HepG2 (cell line): ENCODE data around the gene GAS2L1. TPM values are rescaled to one million over a fixed set of nuclear protein-coding genes. Genes with fewer than 3 reads are reported as not detected.

Experiments
- CBFB ChIP-seq: sonication (generic); formaldehyde crosslinking; IDR thresholded peaks from 2 replicates; pipeline ENCODE4 v1.4.0; 2020; ENCODE audit warnings: missing genetic modification reagents
- CC2D1A ChIP-seq: sonication (generic); formaldehyde crosslinking; IDR thresholded peaks from 2 replicates; pipeline ENCODE4 v1.8.1; 2023; ENCODE audit warnings: mild to moderate bottlenecking, missing genetic modification reagents
- CENPX ChIP-seq: sonication (generic); formaldehyde crosslinking; IDR thresholded peaks from 2 replicates; pipeline ENCODE4 v1.9.0; 2021; ENCODE audit warnings: mild to moderate bottlenecking, missing genetic modification reagents, moderate library complexity
- DNMT3B ChIP-seq: conservative IDR thresholded peaks from 2 replicates; pipeline ENCODE4 v1.6.1; 2016; ENCODE audit warnings: missing biosample characterization, control low read depth
- GTF3A ChIP-seq: sonication (generic); formaldehyde crosslinking; conservative IDR thresholded peaks from 2 replicates; pipeline ENCODE4 v1.4.0; 2020; ENCODE audit warnings: mild to moderate bottlenecking, missing genetic modification reagents
- KLF16 ChIP-seq, 2 experiments: sonication (generic) in 1 of 2; formaldehyde crosslinking in 1 of 2; IDR thresholded peaks; 2 replicates each; pipeline versions ENCODE4 v1.6.1 to v1.8.0; 2016 to 2023; ENCODE audit warnings: missing genetic modification reagents in 2 of 2, missing compliant biosample characterization in 1 of 2
- NFATC3 ChIP-seq: sonication (generic); formaldehyde crosslinking; IDR thresholded peaks from 2 replicates; pipeline ENCODE4 v1.5.1; 2020; ENCODE audit warnings: mild to moderate bottlenecking, missing genetic modification reagents
- TBX3 ChIP-seq: fragments of 450-650 bp; IDR thresholded peaks from 2 replicates; pipeline ENCODE4 v1.6.1; 2017; ENCODE audit warnings: antibody characterized with exemption, mild to moderate bottlenecking, inconsistent platforms, borderline replicate concordance
- ZNF121 ChIP-seq: sonication (generic); formaldehyde crosslinking; IDR thresholded peaks from 2 replicates; pipeline ENCODE4 v1.5.0; 2020; ENCODE audit warnings: mild to moderate bottlenecking, missing genetic modification reagents
- ZNF207 ChIP-seq: fragments of 450-650 bp; IDR thresholded peaks from 2 replicates; pipeline ENCODE4 v1.6.1; 2016; ENCODE audit warnings: antibody characterized with exemption, borderline replicate concordance
- ZNF432 ChIP-seq: sonication (generic); formaldehyde crosslinking; IDR thresholded peaks from 2 replicates; pipeline ENCODE4 v1.5.0; 2020; ENCODE audit warnings: missing genetic modification reagents, mild to moderate bottlenecking, borderline replicate concordance
- ZNF781 ChIP-seq: sonication (generic); formaldehyde crosslinking; IDR thresholded peaks from 2 replicates; pipeline ENCODE4 v1.5.1; 2020; ENCODE audit warnings: borderline replicate concordance, mild to moderate bottlenecking, missing genetic modification reagents; ENCODE audit errors: not compliant biosample characterization
- polyA plus RNA-seq, 8 experiments: library from polyadenylated mRNA; depleted of rRNA in 3 of 8; stranded (reverse) in 7 of 8; unstranded in 1 of 8; fragments of >200 nt; fragmentation: Illumina TruSeq in 4 of 8; extraction: Trizol in 4 of 8; gene quantifications; 2 replicates each; pipeline versions ENCODE4 v1.2.1 to v1.2.3, GENCODE V29; 2011 to 2016; ENCODE audit warnings: low read depth in 4 of 8, missing spikeins in 1 of 8, mixed read lengths in 1 of 8; ENCODE audit not compliant: insufficient read depth in 1 of 8
- total RNA-seq, 5 experiments: library from RNA; depleted of rRNA; stranded (reverse); fragments of >200 nt; fragmentation: Illumina TruSeq; extraction: Trizol; gene quantifications; 2 replicates each; pipeline ENCODE4 v1.2.3, GENCODE V29; 2016; ENCODE audit warnings: low read depth in 1 of 5
- TF ChIP-seq, protein P1 (sequence below): IDR thresholded peaks from 2 replicates; pipeline ENCODE4 v1.6.1; 2016; ENCODE audit warnings: low read depth, control low read depth
- TF ChIP-seq, protein P2 (sequence below): sonication (generic); formaldehyde crosslinking; conservative IDR thresholded peaks from 2 replicates; pipeline ENCODE4 v1.4.0; 2020; ENCODE audit warnings: missing genetic modification reagents
- TF ChIP-seq, protein P3 (sequence below): IDR thresholded peaks from 2 replicates; pipeline ENCODE4 v1.6.1; 2016; ENCODE audit warnings: low read depth
- TF ChIP-seq, protein P4 (sequence below): sonication (generic); formaldehyde crosslinking; conservative IDR thresholded peaks from 2 replicates; pipeline ENCODE4 v1.4.0; 2020; ENCODE audit warnings: mild to moderate bottlenecking, missing genetic modification reagents, moderate library complexity
- TF ChIP-seq, protein P5 (sequence below): sonication (generic); formaldehyde crosslinking; IDR thresholded peaks from 2 replicates; pipeline ENCODE4 v1.4.0; 2020; ENCODE audit warnings: missing genetic modification reagents
- TF ChIP-seq, protein P6 (sequence below): sonication (generic); formaldehyde crosslinking; IDR thresholded peaks from 2 replicates; pipeline ENCODE4 v1.5.1; 2020; ENCODE audit warnings: missing genetic modification reagents, mild to moderate bottlenecking, borderline replicate concordance

GAS2L1 gene
- total and polyA plus RNA-seq, 2 of the 13 experiments (the other 11 are each of a cell fraction or from before 2014, with no cell fraction given): 1.8 to 3.3 TPM

DNA sequence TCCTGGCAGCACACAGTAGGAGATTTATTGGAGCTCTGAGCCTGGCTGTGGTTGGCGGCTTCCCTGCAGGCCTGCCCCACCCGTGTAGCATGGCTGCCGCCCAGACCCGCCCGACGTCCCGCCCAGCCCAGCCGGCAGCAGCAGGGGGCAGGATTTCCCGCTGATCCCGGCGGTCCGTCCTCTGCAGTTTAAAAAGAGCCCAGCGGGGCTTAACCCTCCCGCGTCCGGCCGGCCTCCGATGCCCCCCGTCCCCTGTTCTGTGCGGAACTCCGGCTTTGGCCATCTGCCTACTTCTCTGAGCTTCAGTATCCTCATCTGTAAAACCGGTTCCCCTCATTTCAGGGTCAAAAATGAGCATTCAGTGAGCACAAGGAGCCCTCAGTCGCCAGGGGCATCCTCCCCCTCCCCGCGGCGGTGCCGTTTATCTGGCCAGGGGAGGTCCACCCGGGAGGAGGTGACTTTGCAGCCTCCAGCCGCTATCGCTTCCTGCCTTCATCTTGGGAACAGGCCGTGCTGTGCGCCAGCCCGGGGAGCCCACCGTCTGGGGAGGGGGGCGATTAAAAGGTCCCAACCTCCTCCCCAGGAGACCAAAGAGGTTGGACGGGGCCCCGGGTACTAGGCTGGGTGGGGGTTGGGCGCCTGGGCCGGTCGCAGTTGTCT lies at the start of gene GAS2L1 (continued):
- TF ChIP-seq, protein P1, sequence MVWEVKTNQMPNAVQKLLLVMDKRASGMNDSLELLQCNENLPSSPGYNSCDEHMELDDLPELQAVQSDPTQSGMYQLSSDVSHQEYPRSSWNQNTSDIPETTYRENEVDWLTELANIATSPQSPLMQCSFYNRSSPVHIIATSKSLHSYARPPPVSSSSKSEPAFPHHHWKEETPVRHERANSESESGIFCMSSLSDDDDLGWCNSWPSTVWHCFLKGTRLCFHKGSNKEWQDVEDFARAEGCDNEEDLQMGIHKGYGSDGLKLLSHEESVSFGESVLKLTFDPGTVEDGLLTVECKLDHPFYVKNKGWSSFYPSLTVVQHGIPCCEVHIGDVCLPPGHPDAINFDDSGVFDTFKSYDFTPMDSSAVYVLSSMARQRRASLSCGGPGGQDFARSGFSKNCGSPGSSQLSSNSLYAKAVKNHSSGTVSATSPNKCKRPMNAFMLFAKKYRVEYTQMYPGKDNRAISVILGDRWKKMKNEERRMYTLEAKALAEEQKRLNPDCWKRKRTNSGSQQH (CRISPR knock-in tag): peak; percentile 55; the same call in 1 of the 2 replicates
- TF ChIP-seq, protein P2, sequence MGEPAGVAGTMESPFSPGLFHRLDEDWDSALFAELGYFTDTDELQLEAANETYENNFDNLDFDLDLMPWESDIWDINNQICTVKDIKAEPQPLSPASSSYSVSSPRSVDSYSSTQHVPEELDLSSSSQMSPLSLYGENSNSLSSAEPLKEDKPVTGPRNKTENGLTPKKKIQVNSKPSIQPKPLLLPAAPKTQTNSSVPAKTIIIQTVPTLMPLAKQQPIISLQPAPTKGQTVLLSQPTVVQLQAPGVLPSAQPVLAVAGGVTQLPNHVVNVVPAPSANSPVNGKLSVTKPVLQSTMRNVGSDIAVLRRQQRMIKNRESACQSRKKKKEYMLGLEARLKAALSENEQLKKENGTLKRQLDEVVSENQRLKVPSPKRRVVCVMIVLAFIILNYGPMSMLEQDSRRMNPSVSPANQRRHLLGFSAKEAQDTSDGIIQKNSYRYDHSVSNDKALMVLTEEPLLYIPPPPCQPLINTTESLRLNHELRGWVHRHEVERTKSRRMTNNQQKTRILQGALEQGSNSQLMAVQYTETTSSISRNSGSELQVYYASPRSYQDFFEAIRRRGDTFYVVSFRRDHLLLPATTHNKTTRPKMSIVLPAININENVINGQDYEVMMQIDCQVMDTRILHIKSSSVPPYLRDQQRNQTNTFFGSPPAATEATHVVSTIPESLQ: no peak
- TF ChIP-seq CENPX (CRISPR knock-in tag) (no peak), ZNF432 (no peak), NFATC3 (CRISPR knock-in tag) (0 out of 2 replicates have a peak, but pooled peaks have one; percentile 25), CC2D1A (CRISPR knock-in tag) (no peak), TBX3 (no peak), ZNF207 (no peak), GTF3A (CRISPR knock-in tag) (no peak), ZNF781 (CRISPR knock-in tag) (no peak), DNMT3B (CRISPR knock-in tag) (no peak), KLF16 (CRISPR knock-in tag; IDR thresholded peaks at IDR 0.05) (0 out of 4 replicates have a peak, but pooled peaks of 1 of the 2 experiments have one; percentile 11), CBFB (CRISPR knock-in tag) (peak; percentile 59; the same call in 1 of the 2 replicates), ZNF121 (0 out of 2 replicates have a peak, but pooled peaks have one; percentile 15)
- TF ChIP-seq, protein P3, sequence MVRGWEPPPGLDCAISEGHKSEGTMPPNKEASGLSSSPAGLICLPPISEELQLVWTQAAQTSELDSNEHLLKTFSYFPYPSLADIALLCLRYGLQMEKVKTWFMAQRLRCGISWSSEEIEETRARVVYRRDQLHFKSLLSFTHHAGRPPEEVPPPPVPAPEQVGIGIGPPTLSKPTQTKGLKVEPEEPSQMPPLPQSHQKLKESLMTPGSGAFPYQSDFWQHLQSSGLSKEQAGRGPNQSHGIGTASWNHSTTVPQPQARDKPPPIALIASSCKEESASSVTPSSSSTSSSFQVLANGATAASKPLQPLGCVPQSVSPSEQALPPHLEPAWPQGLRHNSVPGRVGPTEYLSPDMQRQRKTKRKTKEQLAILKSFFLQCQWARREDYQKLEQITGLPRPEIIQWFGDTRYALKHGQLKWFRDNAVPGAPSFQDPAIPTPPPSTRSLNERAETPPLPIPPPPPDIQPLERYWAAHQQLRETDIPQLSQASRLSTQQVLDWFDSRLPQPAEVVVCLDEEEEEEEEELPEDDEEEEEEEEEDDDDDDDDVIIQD (CRISPR knock-in tag): 0 out of 2 replicates have a peak, but pooled peaks have one; percentile 36
- TF ChIP-seq, protein P4, sequence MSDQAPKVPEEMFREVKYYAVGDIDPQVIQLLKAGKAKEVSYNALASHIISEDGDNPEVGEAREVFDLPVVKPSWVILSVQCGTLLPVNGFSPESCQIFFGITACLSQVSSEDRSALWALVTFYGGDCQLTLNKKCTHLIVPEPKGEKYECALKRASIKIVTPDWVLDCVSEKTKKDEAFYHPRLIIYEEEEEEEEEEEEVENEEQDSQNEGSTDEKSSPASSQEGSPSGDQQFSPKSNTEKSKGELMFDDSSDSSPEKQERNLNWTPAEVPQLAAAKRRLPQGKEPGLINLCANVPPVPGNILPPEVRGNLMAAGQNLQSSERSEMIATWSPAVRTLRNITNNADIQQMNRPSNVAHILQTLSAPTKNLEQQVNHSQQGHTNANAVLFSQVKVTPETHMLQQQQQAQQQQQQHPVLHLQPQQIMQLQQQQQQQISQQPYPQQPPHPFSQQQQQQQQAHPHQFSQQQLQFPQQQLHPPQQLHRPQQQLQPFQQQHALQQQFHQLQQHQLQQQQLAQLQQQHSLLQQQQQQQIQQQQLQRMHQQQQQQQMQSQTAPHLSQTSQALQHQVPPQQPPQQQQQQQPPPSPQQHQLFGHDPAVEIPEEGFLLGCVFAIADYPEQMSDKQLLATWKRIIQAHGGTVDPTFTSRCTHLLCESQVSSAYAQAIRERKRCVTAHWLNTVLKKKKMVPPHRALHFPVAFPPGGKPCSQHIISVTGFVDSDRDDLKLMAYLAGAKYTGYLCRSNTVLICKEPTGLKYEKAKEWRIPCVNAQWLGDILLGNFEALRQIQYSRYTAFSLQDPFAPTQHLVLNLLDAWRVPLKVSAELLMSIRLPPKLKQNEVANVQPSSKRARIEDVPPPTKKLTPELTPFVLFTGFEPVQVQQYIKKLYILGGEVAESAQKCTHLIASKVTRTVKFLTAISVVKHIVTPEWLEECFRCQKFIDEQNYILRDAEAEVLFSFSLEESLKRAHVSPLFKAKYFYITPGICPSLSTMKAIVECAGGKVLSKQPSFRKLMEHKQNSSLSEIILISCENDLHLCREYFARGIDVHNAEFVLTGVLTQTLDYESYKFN (CRISPR knock-in tag): peak; percentile 28
- TF ChIP-seq, protein P5, sequence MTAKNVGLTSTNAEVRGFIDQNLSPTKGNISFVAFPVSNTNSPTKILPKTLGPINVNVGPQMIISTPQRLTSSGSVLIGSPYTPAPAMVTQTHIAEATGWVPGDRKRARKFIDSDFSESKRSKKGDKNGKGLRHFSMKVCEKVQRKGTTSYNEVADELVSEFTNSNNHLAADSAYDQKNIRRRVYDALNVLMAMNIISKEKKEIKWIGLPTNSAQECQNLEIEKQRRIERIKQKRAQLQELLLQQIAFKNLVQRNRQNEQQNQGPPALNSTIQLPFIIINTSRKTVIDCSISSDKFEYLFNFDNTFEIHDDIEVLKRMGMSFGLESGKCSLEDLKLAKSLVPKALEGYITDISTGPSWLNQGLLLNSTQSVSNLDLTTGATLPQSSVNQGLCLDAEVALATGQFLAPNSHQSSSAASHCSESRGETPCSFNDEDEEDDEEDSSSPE (CRISPR knock-in tag): peak; percentile 87
- TF ChIP-seq, protein P6, sequence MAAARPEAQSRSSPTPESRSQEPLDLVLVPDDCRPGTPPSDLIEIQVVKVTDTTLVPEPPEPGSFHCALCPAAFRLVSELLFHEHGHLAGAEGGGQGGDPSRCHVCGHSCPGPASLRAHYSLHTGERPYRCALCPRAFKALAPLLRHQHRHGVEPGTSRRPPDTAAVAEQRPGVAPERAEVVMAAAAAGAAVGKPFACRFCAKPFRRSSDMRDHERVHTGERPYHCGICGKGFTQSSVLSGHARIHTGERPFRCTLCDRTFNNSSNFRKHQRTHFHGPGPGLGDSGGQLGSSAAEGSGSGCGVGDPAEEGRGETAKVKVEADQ (CRISPR knock-in tag): no peak
